AG08396 (cell line): ENCODE data around the gene GATB.

Experiments
- DNase-seq: peaks from one replicate; pipeline ENCODE4 v3.0.0; 2012; ENCODE audit warnings: low spot score, mixed read lengths

The GATB gene

DNA sequence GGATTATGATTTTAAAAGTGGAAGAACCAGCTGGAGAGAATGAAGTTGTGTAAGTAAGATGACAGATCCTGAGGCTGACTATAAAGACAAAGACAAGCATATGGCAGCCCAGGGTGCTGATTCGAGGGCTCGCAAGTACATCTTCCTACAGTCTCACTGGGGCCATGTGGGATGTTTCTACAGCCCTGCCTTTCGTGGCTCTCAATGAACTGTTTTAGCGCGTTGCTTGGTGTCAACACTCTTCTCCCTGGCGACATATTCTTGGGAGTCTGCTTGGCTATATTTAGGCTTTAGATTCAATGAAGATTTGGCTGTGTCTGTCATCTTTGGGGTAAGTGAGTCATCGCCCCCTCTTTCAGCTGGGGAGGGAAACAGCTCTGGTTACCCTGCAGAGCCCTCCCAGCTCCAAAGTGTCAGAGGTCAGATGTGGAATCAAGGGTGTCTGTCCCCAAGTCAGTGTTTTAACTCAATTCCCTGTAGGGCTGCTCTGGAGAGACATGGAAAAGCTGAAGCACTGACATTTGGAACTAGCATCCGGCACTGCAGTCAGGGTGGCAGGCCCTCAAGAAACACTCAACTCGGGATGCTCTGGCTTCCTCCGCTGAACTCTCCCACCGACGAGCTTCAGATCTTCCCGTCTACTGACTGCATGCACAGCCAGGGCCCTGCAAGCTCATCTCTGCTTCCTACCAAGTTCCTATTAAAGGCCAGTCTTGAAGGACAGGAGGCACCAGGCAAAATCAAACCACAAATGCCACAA lies 65.7 kb downstream of the GATB start:
- no peak for DNase-seq

DNA sequence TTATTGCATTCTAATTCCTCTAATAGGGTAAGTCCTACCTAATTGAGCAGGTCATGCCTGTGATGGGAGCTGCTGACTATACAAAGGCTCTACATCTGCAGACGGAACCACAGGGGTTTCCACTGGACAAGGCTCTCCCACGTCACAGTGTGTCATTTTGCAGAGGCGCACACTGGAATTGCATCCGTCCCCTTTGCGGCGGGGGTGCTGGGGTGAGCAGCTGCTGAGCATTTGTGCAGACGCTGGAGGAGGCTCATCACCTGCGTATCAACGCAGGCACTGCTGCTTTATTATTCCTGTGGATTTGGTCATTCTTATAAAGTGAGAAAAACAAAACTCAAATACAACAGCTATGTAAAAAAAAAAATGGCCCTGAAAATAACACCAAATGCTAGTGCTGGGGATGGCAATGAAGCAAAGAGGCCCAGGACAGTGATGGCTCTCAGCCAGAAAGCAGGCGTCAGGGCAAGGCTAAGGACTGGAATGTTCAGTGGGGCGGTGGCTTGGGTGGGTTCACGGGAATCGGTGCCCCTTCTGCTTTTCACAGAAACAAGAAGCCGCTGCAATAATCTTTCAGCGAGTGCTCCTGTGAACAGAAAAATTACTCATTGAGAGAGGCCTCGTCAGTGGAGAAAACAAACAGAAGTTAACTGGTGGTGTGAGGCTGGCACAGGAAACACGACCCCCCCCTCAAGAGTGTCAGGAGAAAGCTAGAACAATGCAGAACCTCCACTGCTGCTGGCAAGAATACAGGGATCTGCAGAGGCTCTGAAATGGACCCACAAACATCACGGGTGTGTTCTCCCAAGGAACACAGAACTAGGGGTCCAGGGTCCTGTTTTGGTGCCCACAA lies 67.8 kb downstream of the GATB start:
- DNase-seq, result no peak

DNA sequence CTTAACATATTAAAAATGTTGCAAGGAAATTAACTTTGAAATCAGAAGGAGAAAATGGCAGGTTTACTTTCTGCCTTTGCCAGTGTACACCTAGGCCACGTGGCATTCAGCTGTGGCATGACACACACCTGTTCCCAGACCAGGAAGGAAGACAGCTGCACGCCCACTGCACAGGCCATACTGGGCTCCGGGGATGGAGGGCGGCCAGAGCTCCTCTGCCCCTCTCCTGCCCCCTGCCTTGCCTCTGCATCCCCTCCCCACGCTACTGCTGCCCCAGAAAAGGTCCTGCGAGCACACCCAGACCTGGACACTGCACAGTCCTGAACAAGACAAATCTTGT lies 68.4 kb downstream of the GATB start:
- no peak for DNase-seq

- DNase-seq, result no peak
Observed at GRCh38 chr4:151691639-151692442, 69.0 kb downstream of the GATB start.

DNA sequence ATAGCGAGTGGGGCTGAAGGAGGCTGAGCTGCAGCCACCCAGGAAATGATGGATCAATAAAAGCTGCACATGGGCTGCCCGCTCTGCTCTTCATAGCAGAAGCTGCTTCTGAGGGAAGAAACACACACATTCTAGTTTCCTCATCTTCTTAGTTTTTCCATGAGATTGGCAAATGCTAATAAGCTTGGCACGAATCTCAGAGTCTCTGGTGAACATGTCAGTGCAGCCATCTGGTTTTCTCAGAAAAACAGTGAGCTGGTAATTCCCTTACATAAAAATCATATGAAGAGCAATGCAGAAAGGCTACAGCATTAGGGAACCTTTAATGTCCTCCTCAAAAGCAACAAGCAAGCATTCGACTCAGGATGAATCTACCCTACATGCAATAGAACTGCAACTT lies 69.9 kb downstream of the GATB start:
- no peak for DNase-seq

DNA sequence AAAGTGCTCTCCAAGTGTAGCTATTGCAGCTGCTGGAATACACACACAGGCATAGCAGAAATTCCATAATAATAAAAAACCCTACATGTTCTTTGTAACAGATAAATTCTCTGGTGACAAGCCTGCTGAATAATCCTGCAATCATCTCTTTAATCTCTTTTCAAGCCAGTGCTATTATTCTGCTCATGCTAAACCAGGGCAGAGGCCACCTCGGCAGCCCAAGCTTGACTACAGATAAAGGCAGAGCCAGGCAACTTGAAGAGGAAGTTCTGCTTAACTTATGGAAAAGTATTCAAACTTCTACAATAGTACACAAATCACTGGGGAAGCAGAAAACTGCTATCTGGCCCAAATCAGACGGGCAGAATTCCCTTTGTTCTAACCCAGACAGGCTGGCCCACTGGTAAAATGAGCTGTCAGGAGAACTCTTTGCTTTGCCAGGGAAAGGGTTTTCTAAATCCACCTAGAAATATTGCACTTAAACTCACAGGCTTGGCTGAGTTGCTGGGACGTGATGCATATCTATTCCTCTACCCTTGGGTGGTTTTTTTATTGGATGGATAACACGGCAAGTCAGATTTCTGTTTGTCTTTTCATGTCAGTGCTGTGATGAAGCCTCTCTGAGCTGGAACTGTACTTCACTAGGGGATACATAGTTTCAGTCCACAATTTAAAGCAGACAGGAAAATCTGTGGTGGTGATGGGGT lies 70.5 kb downstream of the GATB start:
- peak; percentile 45 for DNase-seq

GRCh38 chr4:151689211-151689991 lies 71.4 kb downstream of the GATB start:
- no peak for DNase-seq

DNA sequence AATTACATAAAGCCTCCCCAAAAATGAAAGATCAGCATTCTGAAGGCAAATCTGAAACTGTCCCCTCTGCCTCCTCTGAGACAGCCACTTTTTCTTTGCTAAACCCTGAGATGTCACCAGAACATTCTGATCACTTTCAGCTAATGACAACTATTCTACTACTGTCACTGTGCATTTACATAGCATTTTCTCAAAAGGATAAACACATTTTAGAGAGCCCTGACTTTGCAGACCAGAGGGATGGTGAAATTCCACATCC lies 72.1 kb downstream of the GATB start:
- DNase-seq, result no peak

DNA sequence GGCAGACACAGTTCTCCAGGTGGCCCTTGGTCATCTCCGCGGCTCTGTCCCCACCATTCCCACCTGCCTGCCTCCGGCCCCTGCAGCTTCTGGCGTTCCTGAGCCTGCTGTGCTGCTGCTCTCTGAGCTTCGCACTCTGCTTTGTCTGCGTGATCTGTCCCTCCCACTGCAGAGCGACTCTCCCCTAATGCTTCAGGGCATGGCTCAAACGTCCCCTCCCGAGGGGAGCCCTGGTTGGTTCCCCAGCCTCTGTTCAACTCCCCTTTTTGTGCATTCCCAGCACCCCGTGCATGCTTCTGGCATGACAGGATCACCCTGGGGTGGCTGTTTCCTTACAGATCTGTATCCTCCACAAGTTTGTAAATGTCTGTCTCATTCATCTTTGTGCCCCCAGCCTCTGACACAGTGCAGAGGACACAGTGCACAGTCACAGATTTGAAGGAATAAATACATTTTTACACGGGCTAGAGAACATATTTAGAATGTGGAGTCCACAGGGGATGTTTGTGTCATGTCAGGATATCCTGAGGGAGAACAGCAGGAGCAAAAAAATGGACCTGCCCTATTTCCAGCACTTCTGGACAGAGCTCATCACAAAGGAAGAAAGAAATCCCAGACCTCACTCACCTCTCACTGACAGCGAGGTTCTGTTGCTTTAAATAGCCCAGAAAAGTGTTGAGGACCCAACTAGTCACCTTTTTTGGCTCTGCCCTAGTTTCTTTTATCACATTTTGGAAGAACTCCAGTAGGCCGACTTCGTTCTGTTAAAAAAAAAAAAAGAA lies 72.6 kb downstream of the GATB start:
- DNase-seq, result peak; percentile 38

DNA sequence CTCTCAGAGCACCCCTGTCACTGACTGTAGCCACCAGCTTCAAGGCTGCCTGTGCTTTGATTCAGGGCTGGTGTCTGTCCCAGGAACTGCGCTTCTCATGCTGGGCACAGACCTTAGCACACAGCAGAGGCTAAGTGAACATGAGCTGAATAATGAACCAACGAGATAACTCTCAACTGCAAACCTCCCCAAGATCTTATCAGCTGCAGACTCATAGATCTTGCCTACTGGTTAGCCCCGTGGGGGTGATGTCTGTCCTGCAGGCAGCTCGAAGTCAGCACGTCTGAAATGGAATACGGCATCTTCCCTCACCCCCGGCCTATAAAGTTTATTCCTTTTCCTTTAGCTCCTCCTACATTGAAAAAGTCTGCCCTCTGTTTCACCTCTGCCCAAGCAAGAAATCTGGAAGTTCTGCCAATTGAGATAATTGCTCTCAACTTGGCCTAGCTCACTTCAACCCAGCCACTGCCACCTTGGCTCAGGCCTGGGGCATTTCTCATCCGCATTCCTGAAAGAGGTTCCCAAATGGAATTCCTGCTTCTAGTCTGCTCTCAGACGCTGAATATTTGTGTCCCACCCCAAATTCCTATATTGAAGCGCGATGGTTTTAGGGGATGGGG lies 73.7 kb downstream of the GATB start:
- DNase-seq, result no peak

DNA sequence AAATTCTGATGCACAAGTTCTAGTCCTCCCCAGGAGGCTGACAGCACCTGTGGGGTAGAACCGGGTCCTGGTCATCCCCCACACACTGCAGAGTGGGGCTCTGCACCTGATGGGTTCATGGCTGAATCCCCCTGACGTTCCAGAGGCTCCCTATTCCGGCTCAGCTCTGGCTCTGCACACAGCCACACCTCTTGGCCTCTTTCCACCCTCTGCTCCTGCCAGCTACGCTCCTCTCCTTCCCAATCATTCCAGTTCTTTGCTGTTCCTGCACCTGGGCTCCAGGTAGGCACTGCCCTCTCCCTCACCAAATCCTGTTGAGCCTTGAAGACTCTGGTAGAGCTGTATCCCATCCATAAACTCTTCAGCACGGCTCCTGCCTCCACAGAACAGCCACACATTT lies 75.5 kb downstream of the GATB start:
- no peak for DNase-seq

DNA sequence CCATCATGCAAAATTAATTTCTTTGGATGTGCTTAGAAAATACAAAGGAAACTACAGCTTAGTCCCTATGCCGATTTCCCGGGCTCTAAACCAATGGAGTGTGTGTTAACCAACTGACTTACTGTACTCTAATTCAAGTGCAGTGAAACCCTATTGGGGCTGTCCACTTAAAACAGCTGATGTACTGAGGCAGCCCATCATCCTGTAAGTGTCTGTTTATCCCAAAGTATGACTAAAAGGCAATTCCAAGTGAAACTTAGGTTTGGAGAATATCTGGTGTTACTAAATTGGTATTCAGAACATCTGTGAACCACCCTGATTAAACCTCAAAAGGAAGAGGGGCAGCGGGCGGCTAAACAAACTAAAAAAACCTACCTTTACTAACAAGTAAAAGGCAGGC lies 79.7 kb downstream of the GATB start:
- no peak for DNase-seq

DNA sequence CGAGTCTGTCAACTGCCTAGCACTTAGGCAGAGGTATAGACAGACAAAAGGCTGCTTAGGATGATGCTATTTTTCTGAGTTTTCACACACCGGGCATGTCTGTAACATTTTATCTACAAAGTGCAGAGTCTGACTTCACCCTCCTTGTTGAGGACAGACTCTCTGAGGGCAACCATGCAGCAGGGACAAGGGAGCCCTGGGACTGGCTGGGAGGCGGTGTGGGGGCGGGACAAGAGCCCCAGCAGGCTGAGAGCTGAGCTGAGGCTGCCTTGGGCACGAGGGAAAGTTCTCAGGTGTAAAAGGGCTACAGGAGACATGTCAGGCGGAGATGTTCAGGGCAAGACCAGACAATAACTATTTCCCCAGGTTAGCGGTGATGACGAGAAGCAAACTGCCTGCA lies 81.6 kb downstream of the GATB start:
- DNase-seq, result no peak

GRCh38 chr4:151678048-151678872 lies 82.5 kb downstream of the GATB start:
- no peak for DNase-seq

GRCh38 chr4:151677193-151677592 lies 83.6 kb downstream of the GATB start:
- no peak for DNase-seq

DNA sequence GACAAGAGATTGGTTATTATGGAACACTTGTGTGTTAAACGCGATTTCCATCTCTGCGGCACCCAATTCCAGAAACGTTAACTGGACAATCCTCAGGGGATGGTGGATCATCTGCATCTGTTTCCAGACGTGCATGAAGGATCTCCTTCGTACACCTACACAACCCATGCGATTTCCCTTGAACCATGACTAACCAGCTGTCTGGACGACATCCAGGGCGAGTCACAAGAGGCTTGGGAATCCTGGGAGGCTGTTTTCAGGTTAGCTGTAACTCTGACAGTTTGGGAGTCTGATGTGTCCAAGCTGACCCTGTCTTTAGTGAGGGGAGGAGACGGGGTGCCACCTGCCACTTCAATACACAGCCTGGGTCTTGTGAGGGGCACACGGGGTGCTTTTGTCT lies 84.5 kb downstream of the GATB start:
- peak; percentile 75 for DNase-seq

- no peak for DNase-seq
Observed at GRCh38 chr4:151675411-151675971, 85.3 kb downstream of the GATB start.

DNA sequence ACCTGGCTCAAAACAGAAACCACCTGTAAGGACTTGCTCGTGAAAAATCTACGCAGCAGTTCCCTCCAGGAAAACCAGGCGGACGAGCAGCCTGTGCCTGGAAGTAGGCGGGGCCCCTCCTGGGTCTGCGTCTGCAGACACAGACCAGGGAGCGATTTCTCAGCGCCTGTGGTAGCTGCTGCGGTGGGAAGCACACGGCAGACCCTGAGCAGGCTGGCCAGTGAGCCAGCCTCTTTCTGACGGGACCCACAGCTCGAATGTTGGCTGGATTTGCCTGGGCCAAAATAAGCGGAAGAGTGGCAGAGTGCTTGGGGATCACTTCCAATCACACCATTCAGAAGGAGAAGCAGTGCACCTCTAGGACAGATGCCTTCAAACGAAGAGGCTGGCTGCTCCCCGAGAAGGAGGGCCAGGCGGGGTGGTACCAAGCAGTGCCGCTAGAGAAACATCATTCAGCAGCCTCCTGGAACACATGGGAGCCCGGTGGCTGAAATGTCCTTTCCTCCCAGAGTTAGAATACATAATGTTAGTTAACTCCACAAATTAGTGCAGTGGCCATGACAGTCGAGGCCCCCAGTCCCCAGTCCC lies 85.9 kb downstream of the GATB start:
- DNase-seq, result peak; percentile 42
